ENCODE data around the gene CTNND1. TPM values are rescaled to one million over a fixed set of nuclear protein-coding genes. Genes with fewer than 3 reads are reported as not detected.

CTNND1 gene
- polyA plus RNA-seq, 1 donor from 2014 or later: 70.3 TPM

- H3F3A ChIP-seq (ENCODE audit: insufficient read depth, low read length, poor library complexity, severe bottlenecking): peaks cover 3% of the 10 kb centered on the region
- peak within 1 kb of the TSS; percentile 90 for H3K9ac ChIP-seq (ENCODE audit: low read length)
- H2AFZ ChIP-seq (ENCODE audit: low read depth, low read length): peak within 1 kb of the TSS; percentile 65
- no peaks in the 10 kb centered on the region for H3K9me3 ChIP-seq (ENCODE audit: low read length)
- peak within 1 kb of the TSS; percentile 90 for H3K4me3 ChIP-seq (ENCODE audit: low read length)
- peak within 1 kb of the TSS; percentile 83 for H3K27ac ChIP-seq (ENCODE audit: low read length)
- H3K36me3 ChIP-seq (ENCODE audit: insufficient read depth, low read length): peaks cover 15% of the 10 kb centered on the region
- peaks cover 17% of the 10 kb centered on the region for H3K79me2 ChIP-seq (replicated peaks; ENCODE audit: insufficient read depth, low read length)
- peak; percentile 90 for TF ChIP-seq TAF1 (IDR thresholded peaks at IDR 0.05; ENCODE audit: low read depth)
- TF ChIP-seq MXI1 (conservative IDR thresholded peaks at IDR 0.05; ENCODE audit: poor library complexity, severe bottlenecking): peak; percentile 96
- no peak for TF ChIP-seq EZH2 (IDR thresholded peaks at IDR 0.05; ENCODE audit: borderline replicate concordance, insufficient read depth, low read length, poor library complexity, severe bottlenecking)
- TF ChIP-seq POLR2AphosphoS5 (IDR thresholded peaks at IDR 0.05): peak; percentile 92
- TF ChIP-seq REST (IDR thresholded peaks at IDR 0.05; ENCODE audit: borderline replicate concordance): peak; percentile 87
- TF ChIP-seq CTCF (IDR thresholded peaks at IDR 0.05; ENCODE audit: poor library complexity, severe bottlenecking): no peak
- TF ChIP-seq EP300 (conservative IDR thresholded peaks at IDR 0.05; ENCODE audit: poor library complexity, severe bottlenecking): peak; percentile 78
- TF ChIP-seq RAD21 (conservative IDR thresholded peaks at IDR 0.05): peak; percentile 56
- TF ChIP-seq SMC3 (conservative IDR thresholded peaks at IDR 0.05; ENCODE audit: poor library complexity): peak; percentile 61
- H3K9me2 ChIP-seq (ENCODE audit: insufficient read depth, low read length): no peaks in the 10 kb centered on the region
- no peaks in the 10 kb centered on the region for H4K20me1 ChIP-seq (ENCODE audit: insufficient read depth)
- peak within 1 kb of the TSS; percentile 98 for H3K4me2 ChIP-seq (ENCODE audit: low read length)
- H3K27me3 ChIP-seq (ENCODE audit: insufficient read depth, low read depth, low read length): no peaks in the 10 kb centered on the region
Measured at GRCh38 chr11:57741132-57742086, 20.2 kb upstream of the CTNND1 start, which contains the start of gene SELENOH. Gene SELENOH, plus strand, starts transcription at chr11:57741491. Its CDS starts 105 bp downstream, at chr11:57741596.

GRCh38 chr11:57742087-57742452, 19.5 kb upstream of the CTNND1 start:
- H4K20me1 ChIP-seq (ENCODE audit: insufficient read depth): no peaks in the 10 kb centered on the region
- peak overlapping the region; percentile 90 for H3K4me3 ChIP-seq (ENCODE audit: low read length)
- H3K36me3 ChIP-seq (ENCODE audit: insufficient read depth, low read length): peaks cover 15% of the 10 kb centered on the region
- H3K27me3 ChIP-seq (ENCODE audit: insufficient read depth, low read depth, low read length): no peaks in the 10 kb centered on the region
- no peak overlapping the region for H2AFZ ChIP-seq (ENCODE audit: low read depth, low read length)
- peaks cover 3% of the 10 kb centered on the region for H3F3A ChIP-seq (ENCODE audit: insufficient read depth, low read length, poor library complexity, severe bottlenecking)
- H3K9me2 ChIP-seq (ENCODE audit: insufficient read depth, low read length): no peaks in the 10 kb centered on the region
- no peaks in the 10 kb centered on the region for H3K9me3 ChIP-seq (ENCODE audit: low read length)
- no peak for TF ChIP-seq REST (IDR thresholded peaks at IDR 0.05; ENCODE audit: borderline replicate concordance)
- TF ChIP-seq SMC3 (conservative IDR thresholded peaks at IDR 0.05; ENCODE audit: poor library complexity): no peak
- TF ChIP-seq RAD21 (conservative IDR thresholded peaks at IDR 0.05): no peak
- TF ChIP-seq EP300 (conservative IDR thresholded peaks at IDR 0.05; ENCODE audit: poor library complexity, severe bottlenecking): no peak
- no peak for TF ChIP-seq EZH2 (IDR thresholded peaks at IDR 0.05; ENCODE audit: borderline replicate concordance, insufficient read depth, low read length, poor library complexity, severe bottlenecking)
- TF ChIP-seq CTCF (IDR thresholded peaks at IDR 0.05; ENCODE audit: poor library complexity, severe bottlenecking): no peak
- TF ChIP-seq POLR2AphosphoS5 (IDR thresholded peaks at IDR 0.05): no peak
- no peak for TF ChIP-seq TAF1 (IDR thresholded peaks at IDR 0.05; ENCODE audit: low read depth)
- TF ChIP-seq MXI1 (conservative IDR thresholded peaks at IDR 0.05; ENCODE audit: poor library complexity, severe bottlenecking): no peak
- peak overlapping the region; percentile 83 for H3K27ac ChIP-seq (ENCODE audit: low read length)
- peak overlapping the region; percentile 87 for H3K4me2 ChIP-seq (ENCODE audit: low read length)
- peaks cover 17% of the 10 kb centered on the region for H3K79me2 ChIP-seq (replicated peaks; ENCODE audit: insufficient read depth, low read length)
- peak overlapping the region; percentile 90 for H3K9ac ChIP-seq (ENCODE audit: low read length)

Measured in neural cell (in vitro differentiated cells).